Ecto neural progenitor cell (in vitro differentiated cells): ENCODE measurements around the gene FHIT.

Experiments used
- DNase-seq: peaks from one replicate; pipeline ENCODE4 v3.0.0-alpha.2; 2018; ENCODE audit warnings: low spot score

Gene FHIT

GRCh38 chr3:60622349-60622748, 628.9 kb downstream of the FHIT start:
- no peak for DNase-seq

- DNase-seq: no peak
Measured at GRCh38 chr3:60617188-60617587, 634.1 kb downstream of the FHIT start.

- no peak for DNase-seq
Measured at GRCh38 chr3:60613769-60614303, 637.4 kb downstream of the FHIT start.

- no peak for DNase-seq
Measured at GRCh38 chr3:60610441-60611112, 640.7 kb downstream of the FHIT start.

- no peak for DNase-seq
Measured at GRCh38 chr3:60609446-60609845, 641.8 kb downstream of the FHIT start.

- DNase-seq: no peak
Measured at GRCh38 chr3:60603860-60604259, 647.4 kb downstream of the FHIT start.

GRCh38 chr3:60600848-60601247, 650.4 kb downstream of the FHIT start:
- no peak for DNase-seq

GRCh38 chr3:60599586-60599985, 651.7 kb downstream of the FHIT start:
- no peak for DNase-seq

- DNase-seq: no peak
Measured at GRCh38 chr3:60598671-60599070, 652.6 kb downstream of the FHIT start.

GRCh38 chr3:60594025-60594424, 657.2 kb downstream of the FHIT start:
- no peak for DNase-seq

GRCh38 chr3:60591267-60591666, 660.0 kb downstream of the FHIT start:
- no peak for DNase-seq

GRCh38 chr3:60588806-60589205, 662.4 kb downstream of the FHIT start:
- DNase-seq: no peak

- DNase-seq: no peak
Measured at GRCh38 chr3:60585918-60586317, 665.3 kb downstream of the FHIT start.

GRCh38 chr3:60584250-60584649, 667.0 kb downstream of the FHIT start:
- no peak for DNase-seq

GRCh38 chr3:60582288-60582687, 669.0 kb downstream of the FHIT start:
- no peak for DNase-seq

- no peak for DNase-seq
Measured at GRCh38 chr3:60580809-60581208, 670.4 kb downstream of the FHIT start.

GRCh38 chr3:60579734-60580133, 671.5 kb downstream of the FHIT start:
- DNase-seq: no peak

GRCh38 chr3:60578936-60579335, 672.3 kb downstream of the FHIT start:
- no peak for DNase-seq

- no peak for DNase-seq
Measured at GRCh38 chr3:60577601-60578000, 673.7 kb downstream of the FHIT start.

- no peak for DNase-seq
Measured at GRCh38 chr3:60575718-60576272, 675.5 kb downstream of the FHIT start.

GRCh38 chr3:60574046-60574769, 677.0 kb downstream of the FHIT start:
- DNase-seq: no peak

- DNase-seq: no peak
Measured at GRCh38 chr3:60573494-60573893, 677.8 kb downstream of the FHIT start.

GRCh38 chr3:60571511-60571910, 679.7 kb downstream of the FHIT start:
- no peak for DNase-seq
